ENCODE results near the gene VAMP5.
A peak's percentile ranks its signal among the peaks of the same experiment; 100 is the strongest.

Gene VAMP5

DNA sequence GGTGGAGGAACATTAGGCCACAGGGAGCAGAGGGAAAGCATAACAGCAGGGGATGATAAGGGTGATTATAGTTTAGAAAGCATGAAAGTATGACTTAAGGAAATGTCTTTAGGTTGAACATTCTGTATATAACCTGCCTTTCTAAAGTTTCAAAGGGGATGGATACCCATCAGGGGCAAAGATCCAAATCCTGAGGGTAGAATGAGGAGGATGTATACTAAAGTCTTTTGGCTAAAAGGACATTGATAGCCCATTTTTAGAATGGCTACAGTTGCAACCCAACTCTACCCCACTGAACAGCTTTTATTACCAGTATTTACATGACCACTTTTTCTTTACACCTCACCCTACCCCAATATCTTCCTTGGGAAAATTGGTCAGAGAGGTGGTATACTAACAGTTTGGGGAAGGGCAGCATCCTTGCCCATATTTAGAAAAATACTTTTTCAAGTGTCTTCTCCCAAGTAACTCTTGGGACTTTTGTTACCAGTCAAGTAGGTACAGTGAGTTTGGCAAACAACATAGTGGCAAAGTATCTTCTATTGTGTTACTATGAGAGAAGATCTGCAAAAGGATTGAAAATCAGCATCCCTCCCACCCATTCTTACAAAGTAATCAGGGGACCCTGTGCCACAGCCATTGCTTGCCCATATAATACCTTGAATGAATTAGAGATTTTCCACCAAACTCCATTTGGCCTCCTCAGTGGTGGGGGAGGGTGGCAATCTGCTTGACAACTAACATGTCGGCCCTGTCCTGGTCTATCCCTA lies 37.0 kb upstream of the VAMP5 start:
- TF ChIP-seq, protein P1, sequence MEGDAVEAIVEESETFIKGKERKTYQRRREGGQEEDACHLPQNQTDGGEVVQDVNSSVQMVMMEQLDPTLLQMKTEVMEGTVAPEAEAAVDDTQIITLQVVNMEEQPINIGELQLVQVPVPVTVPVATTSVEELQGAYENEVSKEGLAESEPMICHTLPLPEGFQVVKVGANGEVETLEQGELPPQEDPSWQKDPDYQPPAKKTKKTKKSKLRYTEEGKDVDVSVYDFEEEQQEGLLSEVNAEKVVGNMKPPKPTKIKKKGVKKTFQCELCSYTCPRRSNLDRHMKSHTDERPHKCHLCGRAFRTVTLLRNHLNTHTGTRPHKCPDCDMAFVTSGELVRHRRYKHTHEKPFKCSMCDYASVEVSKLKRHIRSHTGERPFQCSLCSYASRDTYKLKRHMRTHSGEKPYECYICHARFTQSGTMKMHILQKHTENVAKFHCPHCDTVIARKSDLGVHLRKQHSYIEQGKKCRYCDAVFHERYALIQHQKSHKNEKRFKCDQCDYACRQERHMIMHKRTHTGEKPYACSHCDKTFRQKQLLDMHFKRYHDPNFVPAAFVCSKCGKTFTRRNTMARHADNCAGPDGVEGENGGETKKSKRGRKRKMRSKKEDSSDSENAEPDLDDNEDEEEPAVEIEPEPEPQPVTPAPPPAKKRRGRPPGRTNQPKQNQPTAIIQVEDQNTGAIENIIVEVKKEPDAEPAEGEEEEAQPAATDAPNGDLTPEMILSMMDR (IDR thresholded peaks at IDR 0.05; ENCODE audit: low read depth, low read length): no peak
- no peak overlapping the region for H3K4me3 ChIP-seq (replicated peaks in 1 of 2; ENCODE audit: low read depth in 2 of 2, low read length in 2 of 2)
- DNase-seq (ENCODE audit: low read depth in 2 of 2): no peak

DNA sequence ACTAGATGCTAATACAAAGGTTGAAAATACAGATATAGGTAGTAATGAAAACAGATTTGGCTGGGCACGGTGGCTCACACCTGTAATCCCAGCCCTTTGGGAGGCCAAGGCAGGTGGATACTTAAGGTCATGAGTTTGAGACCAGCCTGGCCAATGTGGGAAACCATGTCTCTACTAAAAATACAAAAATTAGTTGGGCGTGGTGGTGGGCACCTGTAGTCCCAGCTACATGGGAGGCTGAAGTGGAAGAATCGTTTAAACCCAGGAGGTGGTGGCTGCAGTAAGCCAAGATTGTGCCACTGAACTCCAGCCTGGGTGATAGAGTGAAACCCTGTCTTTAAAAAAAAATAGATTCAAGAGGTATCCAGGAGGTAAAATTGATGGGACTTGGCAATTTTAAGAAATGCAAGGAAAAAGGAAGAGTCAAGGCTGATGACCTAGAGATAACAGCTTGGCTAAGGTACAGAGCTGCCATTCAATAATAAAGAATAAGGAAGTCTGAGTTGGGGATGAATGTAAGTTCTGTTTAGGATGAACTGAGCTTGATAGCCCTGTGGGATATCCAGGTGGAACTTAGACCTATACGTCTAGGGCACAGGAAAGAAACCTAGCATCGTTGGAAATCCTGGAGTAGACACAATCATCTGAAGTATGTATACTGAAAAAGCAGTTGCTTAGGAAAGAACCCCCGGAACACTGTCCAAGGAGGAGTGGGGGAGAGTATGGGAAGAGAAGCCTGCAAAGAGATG lies 36.2 kb upstream of the VAMP5 start:
- TF ChIP-seq, protein P1 (IDR thresholded peaks at IDR 0.05; ENCODE audit: low read depth, low read length): no peak
- no peak for DNase-seq (ENCODE audit: low read depth in 2 of 2)
- no peak overlapping the region for H3K4me3 ChIP-seq (replicated peaks in 1 of 2; ENCODE audit: low read depth in 2 of 2, low read length in 2 of 2)

DNA sequence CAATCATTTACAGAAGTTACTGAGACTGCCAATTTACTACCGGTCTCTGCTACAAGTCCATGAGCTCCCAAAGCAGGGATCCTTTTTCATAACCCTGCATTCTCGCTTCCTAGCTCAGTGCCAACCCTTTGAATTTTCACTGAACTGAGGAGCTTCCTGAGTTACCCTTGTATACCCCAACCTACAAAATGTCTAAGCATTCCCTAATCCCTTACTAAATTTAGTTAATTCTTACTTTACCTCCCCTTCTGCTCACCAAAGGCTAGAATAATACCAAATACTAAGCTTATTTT lies 35.7 kb upstream of the VAMP5 start:
- DNase-seq (ENCODE audit: low read depth in 2 of 2): peak in 1 of 2 donors; percentile 39
- TF ChIP-seq, protein P1 (IDR thresholded peaks at IDR 0.05; ENCODE audit: low read depth, low read length): no peak
- no peak overlapping the region for H3K4me3 ChIP-seq (replicated peaks in 1 of 2; ENCODE audit: low read depth in 2 of 2, low read length in 2 of 2)

DNA sequence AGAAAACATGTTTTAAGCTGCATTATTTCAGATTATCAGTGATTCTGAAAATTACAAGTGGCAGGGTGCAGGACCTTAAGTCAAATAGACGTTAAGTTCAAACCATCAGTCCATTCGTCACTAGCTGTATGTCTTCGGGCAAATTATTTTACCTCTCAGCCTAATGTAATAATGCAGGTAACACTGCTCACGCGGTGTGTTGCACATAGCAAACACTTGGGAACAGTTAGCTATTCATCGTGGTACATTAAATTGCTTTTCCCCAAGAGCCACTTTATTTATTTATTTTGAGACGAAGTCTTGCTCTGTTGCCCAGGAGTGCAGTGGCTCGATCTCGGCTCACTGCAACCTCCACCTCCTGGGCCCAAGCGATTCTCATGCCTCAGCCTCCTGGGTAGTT lies 35.1 kb upstream of the VAMP5 start:
- TF ChIP-seq, protein P1 (IDR thresholded peaks at IDR 0.05; ENCODE audit: low read depth, low read length): no peak
- no peak overlapping the region for H3K4me3 ChIP-seq (replicated peaks in 1 of 2; ENCODE audit: low read depth in 2 of 2, low read length in 2 of 2)
- no peak for DNase-seq (ENCODE audit: low read depth in 2 of 2)

DNA sequence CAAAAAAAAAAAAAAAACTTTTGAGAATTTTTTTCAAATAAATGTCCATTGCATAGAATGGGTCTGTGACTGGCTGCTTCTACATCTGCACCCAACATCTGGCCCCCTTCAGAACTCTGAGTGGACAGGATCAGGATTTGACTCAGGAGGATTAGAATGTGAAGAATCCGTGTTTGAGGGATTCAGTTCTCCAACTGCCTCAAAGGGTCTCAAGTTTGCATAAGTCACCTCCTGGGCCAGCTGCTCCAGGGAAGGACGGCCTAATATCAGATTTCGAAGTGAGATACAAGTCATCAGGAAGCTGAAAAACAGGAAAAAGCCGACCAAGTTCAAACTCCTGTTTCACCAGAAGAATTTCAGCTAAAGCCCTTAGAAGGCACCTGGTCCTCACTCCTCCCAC lies 34.4 kb upstream of the VAMP5 start:
- no peak overlapping the region for H3K4me3 ChIP-seq (replicated peaks in 1 of 2; ENCODE audit: low read depth in 2 of 2, low read length in 2 of 2)
- TF ChIP-seq, protein P1 (IDR thresholded peaks at IDR 0.05; ENCODE audit: low read depth, low read length): no peak
- peak; percentile 91 to 96 for DNase-seq (ENCODE audit: low read depth in 2 of 2)

DNA sequence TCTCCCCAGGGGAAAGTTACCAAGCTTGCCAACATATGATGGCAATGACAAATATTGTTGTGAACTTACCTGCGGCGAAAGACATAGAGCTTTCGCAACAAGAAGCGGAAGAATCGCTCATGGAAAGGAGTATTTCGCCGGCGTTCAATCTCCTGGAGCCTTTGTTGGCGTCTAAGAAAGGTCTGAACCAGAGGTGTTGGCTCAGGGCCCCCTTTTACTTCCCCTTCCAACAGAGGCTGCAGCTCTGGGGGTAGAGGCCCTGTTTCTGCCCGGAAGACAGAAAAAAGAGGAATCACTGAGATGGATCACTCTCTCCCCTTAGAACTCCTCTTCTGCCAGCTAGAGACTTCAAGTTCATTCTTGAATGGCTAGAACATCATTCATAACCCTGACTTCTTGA lies 33.7 kb upstream of the VAMP5 start:
- TF ChIP-seq, protein P1 (IDR thresholded peaks at IDR 0.05; ENCODE audit: low read depth, low read length): no peak
- DNase-seq (ENCODE audit: low read depth in 2 of 2): no peak
- no peak overlapping the region for H3K4me3 ChIP-seq (replicated peaks in 1 of 2; ENCODE audit: low read depth in 2 of 2, low read length in 2 of 2)

Data from cardiac fibroblast (primary cell).